Suprapubic skin (tissue), 4 donors: ENCODE data around the gene KRT6C. TPM values are rescaled to one million over a fixed set of nuclear protein-coding genes. Genes with fewer than 3 reads are reported as not detected.
A peak's percentile ranks its signal among the peaks of the same experiment; 100 is the strongest.

Source experiments
- DNase-seq, 2 donors: peaks; one replicate each; pipeline ENCODE4 v3.0.0-alpha.2; 2019; ENCODE audit warnings: low spot score in 2 of 2
- H3K27ac ChIP-seq: fragments of 200-600 bp; sonication (generic); one replicate; pipeline ENCODE4 v1.5.1; 2019
- H3K27me3 ChIP-seq: fragments of 200-600 bp; sonication (generic); one replicate; pipeline ENCODE4 v1.5.1; 2019
- H3K36me3 ChIP-seq: fragments of 200-600 bp; sonication (generic); one replicate; pipeline ENCODE4 v1.5.1; 2019
- H3K4me1 ChIP-seq: fragments of 200-600 bp; sonication (generic); one replicate; pipeline ENCODE4 v1.5.1; 2019
- H3K4me3 ChIP-seq: fragments of 200-600 bp; sonication (generic); one replicate; pipeline ENCODE4 v1.5.1; 2019; ENCODE audit warnings: mild to moderate bottlenecking
- H3K9me3 ChIP-seq: fragments of 200-600 bp; sonication (generic); one replicate; pipeline ENCODE4 v1.5.1; 2019
- CTCF ChIP-seq, 2 donors: fragments of 200-600 bp in 1 of 2; fragments of 450-650 bp in 1 of 2; sonication (generic) in 1 of 2; IDR thresholded peaks; one replicate each; pipeline ENCODE4 v1.5.1; 2016 to 2019; ENCODE audit warnings: antibody characterized with exemption in 2 of 2, mild to moderate bottlenecking in 1 of 2, moderate library complexity in 1 of 2
- EP300 ChIP-seq: sonication (generic); formaldehyde crosslinking; IDR thresholded peaks from one replicate; pipeline ENCODE4 v1.6.1; 2017; ENCODE audit warnings: antibody characterized with exemption
- POLR2A ChIP-seq, 2 donors: fragments of 450-650 bp; IDR thresholded peaks; one replicate each; pipeline ENCODE4 v1.6.1; 2017; ENCODE audit warnings: antibody characterized with exemption in 2 of 2, mild to moderate bottlenecking in 2 of 2, moderate library complexity in 2 of 2
- POLR2AphosphoS5 ChIP-seq, 3 donors: sonication (generic); formaldehyde crosslinking; IDR thresholded peaks; one replicate each; pipeline ENCODE4 v1.6.1; 2017; ENCODE audit warnings: antibody characterized with exemption in 3 of 3
- WGBS: methylation state at CpG from one replicate; pipeline ENCODE4 v1.1.5; 2018; 5-methylcytosine and 5-hydroxymethylcytosine counted together
- total RNA-seq, 4 donors: library from RNA; depleted of rRNA; stranded (reverse); fragments of >200 nt; gene quantifications; one replicate each; pipeline ENCODE4 v1.1.0, GENCODE V29; 2016

The KRT6C gene
- total RNA-seq, 4 donors from 2014 or later: 7.8 to 23.7 (median 14.8) TPM; not detected in 1

- Histone ChIP-seq H3K9me3 (no peaks in the 10 kb centered on the region), H3K4me1 (peaks cover 63% of the 10 kb centered on the region), H3K36me3 (peaks cover 21% of the 10 kb centered on the region), H3K27me3 (peaks cover 10% of the 10 kb centered on the region), H3K4me3 (peak overlapping the region; percentile 56), H3K27ac (peak overlapping the region; percentile 94)
- WGBS: 48% methylated on average over 2 of the region's 3 CpGs
- TF ChIP-seq POLR2A (IDR thresholded peaks at IDR 0.05) (no peak), POLR2AphosphoS5 (IDR thresholded peaks at IDR 0.05) (no peak), EP300 (no peak), CTCF (IDR thresholded peaks at IDR 0.05) (no peak)
- no peak for DNase-seq
Observed at GRCh38 chr12:52519387-52519703, 45.7 kb upstream of the KRT6C start.

GRCh38 chr12:52518574-52519386 lies 45.2 kb upstream of the KRT6C start:
- DNase-seq: peak in 1 of 2 donors; percentile 38
- TF ChIP-seq EP300: no peak
- no peak for TF ChIP-seq CTCF (IDR thresholded peaks at IDR 0.05)
- no peak for TF ChIP-seq POLR2A (IDR thresholded peaks at IDR 0.05)
- no peak for TF ChIP-seq POLR2AphosphoS5 (IDR thresholded peaks at IDR 0.05)
- 53% methylated on average over 8 of the region's 8 CpGs for WGBS

GRCh38 chr12:52517888-52518287 lies 44.3 kb upstream of the KRT6C start:
- 70% methylated on average over 5 of the region's 5 CpGs for WGBS
- Histone ChIP-seq H3K9me3 (no peaks in the 10 kb centered on the region), H3K27me3 (peaks cover 10% of the 10 kb centered on the region), H3K4me1 (peaks cover 48% of the 10 kb centered on the region), H3K27ac (peak overlapping the region; percentile 94), H3K36me3 (peaks cover 21% of the 10 kb centered on the region), H3K4me3 (peak overlapping the region; percentile 56)
- DNase-seq: no peak
- TF ChIP-seq POLR2AphosphoS5 (IDR thresholded peaks at IDR 0.05) (no peak), CTCF (IDR thresholded peaks at IDR 0.05) (no peak), EP300 (no peak), POLR2A (IDR thresholded peaks at IDR 0.05) (no peak)

More at GRCh38 chr12:52518574-52519386, 45.2 kb upstream of the KRT6C start:
- H3K9me3 ChIP-seq: no peaks in the 10 kb centered on the region
- peak overlapping the region; percentile 94 for H3K27ac ChIP-seq
- peaks cover 10% of the 10 kb centered on the region for H3K27me3 ChIP-seq
- H3K36me3 ChIP-seq: peaks cover 21% of the 10 kb centered on the region
- peaks cover 57% of the 10 kb centered on the region for H3K4me1 ChIP-seq
- H3K4me3 ChIP-seq: peak overlapping the region; percentile 56

- no peaks in the 10 kb centered on the region for H3K9me3 ChIP-seq
- H3K4me3 ChIP-seq: peak overlapping the region; percentile 56
- H3K4me1 ChIP-seq: peaks cover 42% of the 10 kb centered on the region
- 62% methylated on average over 10 of the region's 14 CpGs for WGBS
- peaks cover 21% of the 10 kb centered on the region for H3K36me3 ChIP-seq
- no peak for TF ChIP-seq EP300
- TF ChIP-seq POLR2A (IDR thresholded peaks at IDR 0.05): no peak
- no peak for TF ChIP-seq CTCF (IDR thresholded peaks at IDR 0.05)
- no peak for TF ChIP-seq POLR2AphosphoS5 (IDR thresholded peaks at IDR 0.05)
- peak overlapping the region; percentile 94 for H3K27ac ChIP-seq
- DNase-seq: peak in 1 of 2 donors; percentile 40
- peaks cover 10% of the 10 kb centered on the region for H3K27me3 ChIP-seq
Observed at GRCh38 chr12:52517005-52517835, 43.6 kb upstream of the KRT6C start.
